ENCODE measurements around the gene GBX1. TPM values are rescaled to one million over a fixed set of nuclear protein-coding genes. Genes with fewer than 3 reads are reported as not detected.

GBX1 gene
- total and polyA plus RNA-seq, 2 donors (not counting 3 experiments of a cell fraction or from before 2014, with no cell fraction given): not detected

DNA sequence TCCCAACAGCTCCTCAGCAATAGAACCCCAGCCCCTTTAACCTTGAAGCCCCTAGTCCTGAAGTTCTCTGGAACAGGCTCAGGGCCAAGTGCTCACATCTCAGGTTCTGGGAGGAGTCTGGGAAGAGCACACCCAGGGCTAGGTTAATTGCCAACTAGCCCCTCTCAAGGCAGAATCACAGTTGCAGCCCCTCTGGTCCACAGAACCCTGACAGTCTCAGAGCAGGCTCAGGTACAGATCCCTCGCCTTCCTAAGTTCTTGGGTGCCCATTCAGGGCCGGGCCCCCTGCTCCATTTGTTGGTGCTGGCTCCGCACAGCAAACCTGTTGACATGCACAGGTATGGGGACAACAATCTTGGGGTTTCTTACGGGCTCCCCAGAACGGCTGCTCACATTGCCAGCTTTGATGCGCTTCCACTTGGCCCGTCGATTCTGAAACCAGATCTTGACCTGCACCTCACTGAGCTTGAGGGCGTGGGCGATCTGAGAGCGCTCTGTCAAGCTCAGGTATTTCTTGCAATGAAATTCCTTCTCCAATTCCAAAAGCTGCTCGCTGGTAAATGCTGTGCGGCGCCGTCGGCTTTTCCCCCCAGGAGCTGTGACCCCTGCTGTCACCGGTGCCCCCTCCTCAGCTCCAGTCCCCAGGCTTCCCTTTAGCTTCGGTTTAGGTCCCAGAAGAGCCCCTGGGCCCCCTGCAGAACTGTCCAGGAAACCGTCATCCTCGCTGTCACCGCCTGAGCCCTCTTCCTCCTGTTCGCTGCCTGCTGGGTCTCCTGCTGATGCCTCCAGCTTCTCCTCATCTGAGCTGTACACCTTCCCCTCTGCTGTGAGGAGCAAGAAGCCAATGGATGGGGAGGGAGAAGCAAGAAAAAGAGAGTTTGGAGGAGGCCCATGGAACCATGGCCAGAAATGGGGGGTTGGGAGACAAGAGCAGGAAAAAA, 18.9 kb downstream of the GBX1 start:
- H3K79me2 ChIP-seq (ENCODE audit: control insufficient read depth, insufficient read depth, low read length): no peaks in the 10 kb centered on the region
- H4K20me1 ChIP-seq (replicated peaks; ENCODE audit: control insufficient read depth, extremely low read depth, insufficient read depth, low read length): no peaks in the 10 kb centered on the region
- no peak overlapping the region for H3K9ac ChIP-seq (replicated peaks; ENCODE audit: extremely low read depth, insufficient read depth, low read length)
- H3K27ac ChIP-seq (ENCODE audit: insufficient read depth, low read depth, low read length): no peak overlapping the region
- no TSS peak for BruUV-seq (replicated peaks)
- no peak overlapping the region for H3K4me3 ChIP-seq (replicated peaks in 1 of 3; ENCODE audit: insufficient read depth in 1 of 3, low read depth in 1 of 3, low read length in 3 of 3)
- peaks cover 0 to 12% of the 10 kb centered on the region in 2 experiments for H3K36me3 ChIP-seq (ENCODE audit: control insufficient read depth in 2 of 2, extremely low read depth in 1 of 2, insufficient read depth in 2 of 2, low read length in 2 of 2)
- H3K4me1 ChIP-seq (ENCODE audit: control insufficient read depth, extremely low read depth, insufficient read depth, low read length): no peaks in the 10 kb centered on the region
- POLR2A ChIA-PET: no interaction called here
- no peak overlapping the region for H2AFZ ChIP-seq (ENCODE audit: low read depth, low read length)
- H3K9me1 ChIP-seq (replicated peaks; ENCODE audit: control insufficient read depth, extremely low read depth, insufficient read depth, low read length): no peaks in the 10 kb centered on the region
- H3K4me2 ChIP-seq (ENCODE audit: insufficient read depth, low read length): no peak overlapping the region
- dilution Hi-C loops (cut with MboI; ENCODE audit: extremely low pct_ligation_motif_present, low sequenced_read_pairs): no loop called here
- FAIRE-seq (no peak), DNase-seq (ENCODE audit: low read depth, low spot score) (no peak)
- intact Hi-C loops (cut with micrococcal nuclease): no loop called here
- CTCF ChIA-PET: interaction anchor here (1.0 to 2.3 kb wide), 7 partner anchors 9 to 95 kb away, joined by 3 to 13 read pairs (median 5); partner anchors contain the start of gene GBX1
- H3K27me3 ChIP-seq (ENCODE audit: control insufficient read depth in 2 of 2, insufficient read depth in 2 of 2, low read length in 2 of 2): peaks cover 17 to 40% of the 10 kb centered on the region in 2 experiments
- no peaks in the 10 kb centered on the region for H3K9me3 ChIP-seq (replicated peaks; ENCODE audit: control insufficient read depth, insufficient read depth, low read length)
- TF ChIP-seq, protein P1, sequence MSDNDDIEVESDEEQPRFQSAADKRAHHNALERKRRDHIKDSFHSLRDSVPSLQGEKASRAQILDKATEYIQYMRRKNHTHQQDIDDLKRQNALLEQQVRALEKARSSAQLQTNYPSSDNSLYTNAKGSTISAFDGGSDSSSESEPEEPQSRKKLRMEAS (IDR thresholded peaks at IDR 0.05; ENCODE audit: insufficient read depth, insufficient read length): no peak
- TF ChIP-seq POLR2A (IDR thresholded peaks at IDR 0.05; ENCODE audit: low read depth, low read length): peak; percentile 1

DNA sequence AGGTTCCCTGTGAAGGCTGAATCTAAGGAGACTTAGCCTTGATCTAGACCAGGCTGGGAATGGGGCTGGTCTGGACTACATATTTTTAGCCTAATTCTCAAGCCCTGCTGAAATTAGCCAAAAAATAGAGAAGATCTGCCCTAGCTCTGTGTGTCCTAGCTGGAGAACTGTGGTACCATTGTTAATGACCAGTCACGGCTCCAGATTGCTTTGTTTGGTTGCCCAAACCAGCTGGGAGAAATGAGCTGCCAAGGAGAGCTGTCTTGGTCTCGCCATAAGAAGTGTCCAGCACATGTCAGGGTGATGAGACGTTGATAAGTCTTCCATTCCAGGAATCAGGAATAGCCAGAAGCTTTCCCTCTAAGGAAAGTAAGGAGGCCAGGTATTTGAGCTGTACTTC, 20.7 kb downstream of the GBX1 start:
- Histone ChIP-seq H3K36me3 (ENCODE audit: control insufficient read depth in 2 of 2, extremely low read depth in 1 of 2, insufficient read depth in 2 of 2, low read length in 2 of 2) (peaks cover 3 to 30% of the 10 kb centered on the region in 2 experiments), H3K9ac (replicated peaks; ENCODE audit: extremely low read depth, insufficient read depth, low read length) (no peak overlapping the region), H3K27ac (ENCODE audit: insufficient read depth, low read depth, low read length) (no peak overlapping the region), H3K4me1 (ENCODE audit: control insufficient read depth, extremely low read depth, insufficient read depth, low read length) (no peaks in the 10 kb centered on the region), H4K20me1 (replicated peaks; ENCODE audit: control insufficient read depth, extremely low read depth, insufficient read depth, low read length) (no peaks in the 10 kb centered on the region), H3K4me3 (replicated peaks in 1 of 3; ENCODE audit: insufficient read depth in 1 of 3, low read depth in 1 of 3, low read length in 3 of 3) (no peak overlapping the region), H3K4me2 (ENCODE audit: insufficient read depth, low read length) (no peak overlapping the region), H3K9me1 (replicated peaks; ENCODE audit: control insufficient read depth, extremely low read depth, insufficient read depth, low read length) (no peaks in the 10 kb centered on the region), H2AFZ (ENCODE audit: low read depth, low read length) (no peak overlapping the region), H3K79me2 (ENCODE audit: control insufficient read depth, insufficient read depth, low read length) (no peaks in the 10 kb centered on the region), H3K9me3 (replicated peaks; ENCODE audit: control insufficient read depth, insufficient read depth, low read length) (no peaks in the 10 kb centered on the region), H3K27me3 (ENCODE audit: control insufficient read depth in 2 of 2, insufficient read depth in 2 of 2, low read length in 2 of 2) (peaks cover 14 to 27% of the 10 kb centered on the region in 2 experiments)
- FAIRE-seq (no peak), DNase-seq (ENCODE audit: low read depth, low spot score) (no peak)
- no TSS peak for BruUV-seq (replicated peaks)
- ChIA-PET POLR2A (no interaction called here), CTCF (interaction anchor here (0.6 to 2.3 kb wide), 7 partner anchors 11 to 36 kb away, joined by 3 to 13 read pairs (median 5); partner anchors contain the start of gene GBX1)
- intact Hi-C loops (cut with micrococcal nuclease) (no loop called here), dilution Hi-C loops (cut with MboI; ENCODE audit: extremely low pct_ligation_motif_present, low sequenced_read_pairs) (no loop called here)
- no peak for TF ChIP-seq POLR2AphosphoS5 (IDR thresholded peaks at IDR 0.05; ENCODE audit: insufficient read depth, low read depth, low read length)
- TF ChIP-seq MYC (IDR thresholded peaks at IDR 0.05; ENCODE audit: low read depth, low read length): no peak
- TF ChIP-seq FOS (IDR thresholded peaks at IDR 0.05; ENCODE audit: borderline replicate concordance, insufficient read depth, low read length): no peak
- no peak for TF ChIP-seq GATA2 (IDR thresholded peaks at IDR 0.05; ENCODE audit: insufficient read depth, insufficient read length, low read depth, low read length)
- TF ChIP-seq POLR2A (IDR thresholded peaks at IDR 0.05; ENCODE audit: low read depth, low read length): no peak
- no peak for TF ChIP-seq EZH2 (IDR thresholded peaks at IDR 0.05; ENCODE audit: borderline replicate concordance, low read depth, low read length, severe bottlenecking)
- TF ChIP-seq, protein P2, sequence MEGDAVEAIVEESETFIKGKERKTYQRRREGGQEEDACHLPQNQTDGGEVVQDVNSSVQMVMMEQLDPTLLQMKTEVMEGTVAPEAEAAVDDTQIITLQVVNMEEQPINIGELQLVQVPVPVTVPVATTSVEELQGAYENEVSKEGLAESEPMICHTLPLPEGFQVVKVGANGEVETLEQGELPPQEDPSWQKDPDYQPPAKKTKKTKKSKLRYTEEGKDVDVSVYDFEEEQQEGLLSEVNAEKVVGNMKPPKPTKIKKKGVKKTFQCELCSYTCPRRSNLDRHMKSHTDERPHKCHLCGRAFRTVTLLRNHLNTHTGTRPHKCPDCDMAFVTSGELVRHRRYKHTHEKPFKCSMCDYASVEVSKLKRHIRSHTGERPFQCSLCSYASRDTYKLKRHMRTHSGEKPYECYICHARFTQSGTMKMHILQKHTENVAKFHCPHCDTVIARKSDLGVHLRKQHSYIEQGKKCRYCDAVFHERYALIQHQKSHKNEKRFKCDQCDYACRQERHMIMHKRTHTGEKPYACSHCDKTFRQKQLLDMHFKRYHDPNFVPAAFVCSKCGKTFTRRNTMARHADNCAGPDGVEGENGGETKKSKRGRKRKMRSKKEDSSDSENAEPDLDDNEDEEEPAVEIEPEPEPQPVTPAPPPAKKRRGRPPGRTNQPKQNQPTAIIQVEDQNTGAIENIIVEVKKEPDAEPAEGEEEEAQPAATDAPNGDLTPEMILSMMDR (IDR thresholded peaks at IDR 0.05; ENCODE audit: extremely low read depth in 1 of 2, insufficient read depth in 1 of 2, low read depth in 1 of 2, low read length in 2 of 2): no peak
- TF ChIP-seq, protein P1 (IDR thresholded peaks at IDR 0.05; ENCODE audit: insufficient read depth, insufficient read length): no peak
- no peak for TF ChIP-seq JUN (IDR thresholded peaks at IDR 0.05; ENCODE audit: borderline replicate concordance, insufficient read depth, insufficient read length, low read depth)

All from endothelial cell of umbilical vein (primary cell).